ENCODE measurements around the gene ARID1A. TPM values are rescaled to one million over a fixed set of nuclear protein-coding genes. Genes with fewer than 3 reads are reported as not detected.

ARID1A gene
- total and polyA plus RNA-seq, 2 of the 4 experiments (the other 2 are of a cell fraction) = 14.0 to 40.7 TPM

- TF ChIP-seq, protein P1, sequence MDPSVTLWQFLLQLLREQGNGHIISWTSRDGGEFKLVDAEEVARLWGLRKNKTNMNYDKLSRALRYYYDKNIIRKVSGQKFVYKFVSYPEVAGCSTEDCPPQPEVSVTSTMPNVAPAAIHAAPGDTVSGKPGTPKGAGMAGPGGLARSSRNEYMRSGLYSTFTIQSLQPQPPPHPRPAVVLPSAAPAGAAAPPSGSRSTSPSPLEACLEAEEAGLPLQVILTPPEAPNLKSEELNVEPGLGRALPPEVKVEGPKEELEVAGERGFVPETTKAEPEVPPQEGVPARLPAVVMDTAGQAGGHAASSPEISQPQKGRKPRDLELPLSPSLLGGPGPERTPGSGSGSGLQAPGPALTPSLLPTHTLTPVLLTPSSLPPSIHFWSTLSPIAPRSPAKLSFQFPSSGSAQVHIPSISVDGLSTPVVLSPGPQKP (IDR thresholded peaks at IDR 0.05; ENCODE audit: borderline replicate concordance, low read depth, low read length) = no peak
- no peak for TF ChIP-seq RCOR1 (IDR thresholded peaks at IDR 0.05; ENCODE audit: insufficient replicate concordance, low read length)
Observed at GRCh38 chr1:26784023-26784871, 88.4 kb downstream of the ARID1A start (continued).
